Lower leg skin (tissue), 3 donors: ENCODE data around the gene NAGS.

Experiments
- CTCF ChIP-seq, 3 donors: fragments of 450-650 bp; IDR thresholded peaks; one replicate each; pipeline ENCODE4 v1.5.1; 2016; ENCODE audit warnings: antibody characterized with exemption in 3 of 3, mild to moderate bottlenecking in 3 of 3, moderate library complexity in 2 of 3
- POLR2A ChIP-seq, 2 donors: fragments of 450-650 bp; IDR thresholded peaks; one replicate each; pipeline ENCODE4 v1.6.1; 2016 to 2017; ENCODE audit warnings: antibody characterized with exemption in 2 of 2, mild to moderate bottlenecking in 1 of 2, moderate library complexity in 1 of 2

- no peak for TF ChIP-seq CTCF (IDR thresholded peaks at IDR 0.05)
- TF ChIP-seq POLR2A (IDR thresholded peaks at IDR 0.05): no peak
Observed at GRCh38 chr17:44005527-44006271, 1.3 kb downstream of the NAGS start.
